IMR-90 (cell line): ENCODE measurements around the gene AKNA. TPM values are rescaled to one million over a fixed set of nuclear protein-coding genes. Genes with fewer than 3 reads are reported as not detected.
A peak's percentile ranks its signal among the peaks of the same experiment; 100 is the strongest.

ENCODE experiments used
- ATAC-seq: fragments of 200-7000 bp; cut with Tn5 transposase; 2 replicates; pipeline ENCODE4 v1.9.1; 2020; ENCODE audit warnings: low read depth, mild to moderate bottlenecking, moderate library complexity
- BruUV-seq: library from RNA; stranded (reverse); fragments of 400-500 nt; replicated peaks from 2 replicates; lab custom pipeline; 2021; lab: Mats Ljungman, UMichigan
- CTCF ChIA-PET: fragments of 300-600 bp; formaldehyde crosslinking; extraction: SDS; loops from one replicate; lab custom pipeline; 2021; ENCODE audit warnings: antibody characterized with exemption; lab: Yijun Ruan, JAX
- POLR2A ChIA-PET: fragments of 300-600 bp; sonication (Branson Sonifier 250); formaldehyde crosslinking; loops from one replicate; lab custom pipeline; 2022; ENCODE audit warnings: antibody characterized with exemption; ENCODE audit not compliant: unreplicated experiment; lab: Charles Lee
- DNase-seq: peaks from one replicate; pipeline ENCODE4 v3.0.0; 2013
- H2AFZ ChIP-seq: replicated peaks from 2 replicates; pipeline ENCODE3; 2013; ENCODE audit warnings: low read length, mild to moderate bottlenecking; ENCODE audit not compliant: poor library complexity
- H2AK5ac ChIP-seq: 2 replicates; pipeline ENCODE4 v1.6.1; 2013; ENCODE audit warnings: low read depth, low read length, inconsistent platforms
- H2AK9ac ChIP-seq: replicated peaks from 2 replicates; pipeline ENCODE3; 2013; ENCODE audit warnings: mild to moderate bottlenecking, low read depth, low read length, moderate library complexity; ENCODE audit not compliant: poor library complexity
- H2BK120ac ChIP-seq: 2 replicates; pipeline ENCODE4 v1.6.1; 2013; ENCODE audit warnings: low read depth, low read length, inconsistent platforms
- H2BK15ac ChIP-seq: 3 replicates; pipeline ENCODE4 v1.6.1; 2013; ENCODE audit warnings: low read depth, low read length, inconsistent platforms
- H2BK20ac ChIP-seq: 2 replicates; pipeline ENCODE4 v1.6.1; 2013; ENCODE audit warnings: low read depth, mild to moderate bottlenecking, inconsistent platforms, low read length, moderate library complexity
- H2BK5ac ChIP-seq: 2 replicates; pipeline ENCODE4 v1.6.1; 2013; ENCODE audit warnings: mild to moderate bottlenecking, low read depth, low read length, inconsistent platforms; ENCODE audit not compliant: poor library complexity, severe bottlenecking
- H3K14ac ChIP-seq: replicated peaks from 2 replicates; pipeline ENCODE4 v1.6.1; 2013; ENCODE audit warnings: low read depth, low read length, inconsistent platforms
- H3K18ac ChIP-seq: 2 replicates; pipeline ENCODE4 v1.6.1; 2013; ENCODE audit warnings: low read depth, low read length, control low read depth
- H3K23ac ChIP-seq: 2 replicates; pipeline ENCODE4 v1.6.1; 2013; ENCODE audit warnings: low read depth, low read length, inconsistent platforms
- H3K27ac ChIP-seq: 2 replicates; pipeline ENCODE4 v1.5.1; 2013; ENCODE audit warnings: mild to moderate bottlenecking, control low read depth, low read length; ENCODE audit not compliant: insufficient read depth
- H3K27me3 ChIP-seq: 2 replicates; pipeline ENCODE4 v1.6.1; 2013; ENCODE audit warnings: low read length; ENCODE audit not compliant: control insufficient read depth, insufficient read depth
- H3K36me3 ChIP-seq: 2 replicates; pipeline ENCODE4 v1.6.1; 2013; ENCODE audit warnings: low read length, mixed read lengths; ENCODE audit not compliant: control insufficient read depth, insufficient read depth
- H3K4ac ChIP-seq: 2 replicates; pipeline ENCODE4 v1.6.1; 2013; ENCODE audit warnings: low read depth, low read length, inconsistent platforms
- H3K4me1 ChIP-seq: 2 replicates; pipeline ENCODE4 v1.6.1; 2013; ENCODE audit warnings: low read length, mixed read lengths; ENCODE audit not compliant: control insufficient read depth, insufficient read depth
- H3K4me2 ChIP-seq: 2 replicates; pipeline ENCODE4 v1.6.1; 2013; ENCODE audit warnings: low read depth, mild to moderate bottlenecking, control low read depth, low read length, moderate library complexity
- H3K4me3 ChIP-seq: 2 replicates; pipeline ENCODE4 v1.5.1; 2013; ENCODE audit warnings: low read depth, mild to moderate bottlenecking, control low read depth, low read length, moderate library complexity; ENCODE audit not compliant: insufficient read depth
- H3K56ac ChIP-seq: 2 replicates; pipeline ENCODE4 v1.6.1; 2013; ENCODE audit warnings: low read length, inconsistent platforms; ENCODE audit not compliant: insufficient read depth; ENCODE audit errors: extremely low read depth
- H3K79me1 ChIP-seq, 2 experiments: 2 replicates each; pipeline ENCODE4 v1.6.1; 2013; ENCODE audit warnings: low read length in 2 of 2, inconsistent platforms in 1 of 2, low read depth in 1 of 2
- H3K9ac ChIP-seq: 2 replicates; pipeline ENCODE4 v1.6.1; 2013; ENCODE audit warnings: low read depth, low read length, control low read depth
- H3K9me1 ChIP-seq: 2 replicates; pipeline ENCODE4 v1.6.1; 2013; ENCODE audit warnings: low read length, inconsistent platforms; ENCODE audit not compliant: insufficient read depth
- H3K9me3 ChIP-seq: 2 replicates; pipeline ENCODE4 v1.6.1; 2013; ENCODE audit warnings: low read length; ENCODE audit not compliant: control insufficient read depth, insufficient read depth
- H4K20me1 ChIP-seq: 2 replicates; pipeline ENCODE4 v1.6.1; 2013; ENCODE audit warnings: low read length, inconsistent platforms; ENCODE audit not compliant: insufficient read depth
- H4K5ac ChIP-seq: 2 replicates; pipeline ENCODE4 v1.6.1; 2013; ENCODE audit warnings: mild to moderate bottlenecking, low read depth, low read length, control low read depth
- H4K8ac ChIP-seq, 2 experiments: 2 replicates each; pipeline ENCODE4 v1.6.1; 2013; ENCODE audit warnings: low read depth in 2 of 2, low read length in 2 of 2, control low read depth in 1 of 2, inconsistent platforms in 1 of 2
- H4K91ac ChIP-seq: 2 replicates; pipeline ENCODE4 v1.6.1; 2013; ENCODE audit warnings: low read depth, low read length, inconsistent platforms; ENCODE audit not compliant: insufficient read depth
- MAZ ChIP-seq: IDR thresholded peaks from 2 replicates; pipeline ENCODE4 v1.6.1; 2012; ENCODE audit warnings: low read depth, mild to moderate bottlenecking, low read length, improper control_type of control experiment, moderate library complexity, borderline replicate concordance
- MXI1 ChIP-seq: IDR thresholded peaks from 2 replicates; pipeline ENCODE4 v1.6.1; 2012; ENCODE audit warnings: low read depth, mild to moderate bottlenecking, low read length, moderate library complexity, borderline replicate concordance
- RAD21 ChIP-seq: IDR thresholded peaks from 2 replicates; pipeline ENCODE4 v1.6.1; 2012; ENCODE audit warnings: low read length, improper control_type of control experiment
- RCOR1 ChIP-seq: IDR thresholded peaks from 2 replicates; pipeline ENCODE4 v1.6.1; 2012; ENCODE audit warnings: mild to moderate bottlenecking, low read length, improper control_type of control experiment; ENCODE audit not compliant: insufficient replicate concordance
- RFX5 ChIP-seq: IDR thresholded peaks from 2 replicates; pipeline ENCODE4 v1.8.0; 2012; ENCODE audit warnings: low read depth, mild to moderate bottlenecking, low read length, moderate library complexity
- SMC3 ChIP-seq: fragments of 150-350 bp; IDR thresholded peaks from 2 replicates; pipeline ENCODE4 v1.6.1; 2016; ENCODE audit warnings: low read depth, mild to moderate bottlenecking, antibody characterized with exemption, low read length, moderate library complexity
- WGBS, 2 experiments: methylation state at CpG; one replicate each; pipeline versions ENCODE4 v1.1.5 to v1.1.7; 2013; ENCODE audit warnings: missing lambda C conversion rate in 2 of 2; ENCODE audit not compliant: insufficient read length in 1 of 2; ENCODE audit errors: extremely low coverage in 2 of 2; 5-methylcytosine and 5-hydroxymethylcytosine counted together
- dilution Hi-C: fragments of 300-500 bp; cut with HindIII; formaldehyde crosslinking; loops from one replicate; pipeline ENCODE4 v1.14.3; 2018; ENCODE audit warnings: low sequenced_read_pairs; ENCODE audit not compliant: unreplicated experiment
- in situ Hi-C: fragments of 300-500 bp; cut with MboI; formaldehyde crosslinking; loops from 3 replicates; pipeline ENCODE4 v1.14.3; 2019; ENCODE audit warnings: low sequenced_read_pairs, inconsistent platforms, mixed read lengths
- intact Hi-C: fragments of 100-400 bp; cut with micrococcal nuclease; formaldehyde crosslinking; loops from 2 replicates; pipeline ENCODE4 v1.10.0; 2022
- polyA plus RNA-seq, 3 experiments: library from polyadenylated mRNA; depleted of rRNA; stranded (reverse); fragments of >200 nt; gene quantifications; 2 replicates each; pipeline ENCODE4 v1.2.3, GENCODE V29; 2012; ENCODE audit warnings: low replicate concordance in 1 of 3
- total RNA-seq: library from RNA; depleted of rRNA; stranded (reverse); fragments of >200 nt; gene quantifications from 2 replicates; pipeline ENCODE4 v1.2.3, GENCODE V29; 2012
- TF ChIP-seq, protein P1 (sequence below): fragments of 150-350 bp; IDR thresholded peaks from 2 replicates; pipeline ENCODE4 v1.6.1; 2016; ENCODE audit warnings: low read depth, mild to moderate bottlenecking, low read length, moderate library complexity, borderline replicate concordance
- TF ChIP-seq, protein P2 (sequence below): conservative IDR thresholded peaks from 2 replicates; pipeline ENCODE4 v1.5.1; 2012; ENCODE audit warnings: mild to moderate bottlenecking, low read depth, low read length, improper control_type of control experiment
- TF ChIP-seq, protein P3 (sequence below): fragments of 150-350 bp; IDR thresholded peaks from 2 replicates; pipeline ENCODE4 v1.6.1; 2017; ENCODE audit warnings: mild to moderate bottlenecking, antibody characterized with exemption, low read length, low read depth

Gene AKNA
- total and polyA plus RNA-seq, 2 of the 4 experiments (the other 2 are of a cell fraction): 2.7 to 7.3 TPM

DNA sequence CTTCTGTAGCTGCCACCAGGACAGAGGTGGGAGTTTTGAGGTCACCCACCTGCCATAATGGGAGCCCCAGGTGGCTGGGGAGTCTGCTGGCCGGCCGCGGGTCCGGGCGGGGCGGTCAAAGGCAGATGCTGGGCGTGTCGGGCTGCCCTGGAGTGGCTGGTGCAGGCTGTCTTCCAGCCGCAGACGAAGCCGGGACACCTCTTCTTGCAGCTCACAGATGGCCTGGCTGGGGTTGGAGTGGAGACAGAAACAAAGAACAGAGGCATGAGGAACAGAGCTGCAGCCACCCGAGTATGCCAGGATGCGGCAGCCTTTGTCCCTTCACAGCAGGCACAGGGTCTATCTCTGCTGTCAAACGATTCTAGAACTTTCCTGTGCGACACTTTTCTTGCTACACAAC lies 40.1 kb downstream of the AKNA start:
- Histone ChIP-seq H3K14ac (no peak overlapping the region), H2BK120ac (0 out of 2 replicates have a peak overlapping the region, but pooled peaks have one; percentile 10), H3K36me3 (peaks cover 62% of the 10 kb centered on the region), H3K4me2 (no peak overlapping the region), H3K4me1 (peaks cover 11% of the 10 kb centered on the region), H4K20me1 (peaks cover 7% of the 10 kb centered on the region; the same call in 1 of the 2 replicates), H3K23ac (no peak overlapping the region), H3K18ac (no peak overlapping the region), H3K56ac (no peak overlapping the region), H2AFZ (peak overlapping the region; percentile 8), H4K5ac (no peak overlapping the region), H3K9ac (no peak overlapping the region), H4K8ac (no peak overlapping the region), H2AK9ac (no peak overlapping the region), H3K4me3 (no peak overlapping the region), H2BK15ac (no peak overlapping the region), H4K91ac (no peak overlapping the region), H3K9me1 (peaks cover 18% of the 10 kb centered on the region), H3K27me3 (no peaks in the 10 kb centered on the region), H3K27ac (no peak overlapping the region), H2AK5ac (no peak overlapping the region; the same call in 1 of the 2 replicates), H3K4ac (no peak overlapping the region), H2BK20ac (no peak overlapping the region), H3K79me1 (peaks cover 0 to 12% of the 10 kb centered on the region in 2 experiments; a peak in 1 of 4 replicates), H3K9me3 (no peaks in the 10 kb centered on the region), H2BK5ac (no peak overlapping the region)
- intact Hi-C loops (no loop called here), dilution Hi-C loops (no loop called here), in situ Hi-C loops (no loop called here)
- DNase-seq (no peak), ATAC-seq (no peak)
- TF ChIP-seq, protein P1, sequence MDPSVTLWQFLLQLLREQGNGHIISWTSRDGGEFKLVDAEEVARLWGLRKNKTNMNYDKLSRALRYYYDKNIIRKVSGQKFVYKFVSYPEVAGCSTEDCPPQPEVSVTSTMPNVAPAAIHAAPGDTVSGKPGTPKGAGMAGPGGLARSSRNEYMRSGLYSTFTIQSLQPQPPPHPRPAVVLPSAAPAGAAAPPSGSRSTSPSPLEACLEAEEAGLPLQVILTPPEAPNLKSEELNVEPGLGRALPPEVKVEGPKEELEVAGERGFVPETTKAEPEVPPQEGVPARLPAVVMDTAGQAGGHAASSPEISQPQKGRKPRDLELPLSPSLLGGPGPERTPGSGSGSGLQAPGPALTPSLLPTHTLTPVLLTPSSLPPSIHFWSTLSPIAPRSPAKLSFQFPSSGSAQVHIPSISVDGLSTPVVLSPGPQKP: no peak
- TF ChIP-seq RAD21: no peak
- TF ChIP-seq, protein P2, sequence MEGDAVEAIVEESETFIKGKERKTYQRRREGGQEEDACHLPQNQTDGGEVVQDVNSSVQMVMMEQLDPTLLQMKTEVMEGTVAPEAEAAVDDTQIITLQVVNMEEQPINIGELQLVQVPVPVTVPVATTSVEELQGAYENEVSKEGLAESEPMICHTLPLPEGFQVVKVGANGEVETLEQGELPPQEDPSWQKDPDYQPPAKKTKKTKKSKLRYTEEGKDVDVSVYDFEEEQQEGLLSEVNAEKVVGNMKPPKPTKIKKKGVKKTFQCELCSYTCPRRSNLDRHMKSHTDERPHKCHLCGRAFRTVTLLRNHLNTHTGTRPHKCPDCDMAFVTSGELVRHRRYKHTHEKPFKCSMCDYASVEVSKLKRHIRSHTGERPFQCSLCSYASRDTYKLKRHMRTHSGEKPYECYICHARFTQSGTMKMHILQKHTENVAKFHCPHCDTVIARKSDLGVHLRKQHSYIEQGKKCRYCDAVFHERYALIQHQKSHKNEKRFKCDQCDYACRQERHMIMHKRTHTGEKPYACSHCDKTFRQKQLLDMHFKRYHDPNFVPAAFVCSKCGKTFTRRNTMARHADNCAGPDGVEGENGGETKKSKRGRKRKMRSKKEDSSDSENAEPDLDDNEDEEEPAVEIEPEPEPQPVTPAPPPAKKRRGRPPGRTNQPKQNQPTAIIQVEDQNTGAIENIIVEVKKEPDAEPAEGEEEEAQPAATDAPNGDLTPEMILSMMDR: no peak
- TF ChIP-seq MAZ: no peak
- no peak for TF ChIP-seq RCOR1
- TF ChIP-seq MXI1: no peak
- TF ChIP-seq SMC3: no peak
- TF ChIP-seq, protein P3, sequence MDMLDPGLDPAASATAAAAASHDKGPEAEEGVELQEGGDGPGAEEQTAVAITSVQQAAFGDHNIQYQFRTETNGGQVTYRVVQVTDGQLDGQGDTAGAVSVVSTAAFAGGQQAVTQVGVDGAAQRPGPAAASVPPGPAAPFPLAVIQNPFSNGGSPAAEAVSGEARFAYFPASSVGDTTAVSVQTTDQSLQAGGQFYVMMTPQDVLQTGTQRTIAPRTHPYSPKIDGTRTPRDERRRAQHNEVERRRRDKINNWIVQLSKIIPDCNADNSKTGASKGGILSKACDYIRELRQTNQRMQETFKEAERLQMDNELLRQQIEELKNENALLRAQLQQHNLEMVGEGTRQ: no peak
- TF ChIP-seq RFX5: no peak
- CTCF ChIA-PET: no interaction called here
- POLR2A ChIA-PET: no interaction called here
- WGBS, 2 experiments: 91% methylated on average over 14 of the region's 15 CpGs; no CpG with 5 or more reads in 1 of the 2 experiments
- no TSS peak for BruUV-seq
